GM19240 (cell line): ENCODE measurements around the gene PPP1R11.

Source experiments
- DNase-seq: peaks from one replicate; pipeline ENCODE4 v3.0.0; 2011; ENCODE audit warnings: low spot score; ENCODE audit not compliant: insufficient read length

PPP1R11 gene

DNA sequence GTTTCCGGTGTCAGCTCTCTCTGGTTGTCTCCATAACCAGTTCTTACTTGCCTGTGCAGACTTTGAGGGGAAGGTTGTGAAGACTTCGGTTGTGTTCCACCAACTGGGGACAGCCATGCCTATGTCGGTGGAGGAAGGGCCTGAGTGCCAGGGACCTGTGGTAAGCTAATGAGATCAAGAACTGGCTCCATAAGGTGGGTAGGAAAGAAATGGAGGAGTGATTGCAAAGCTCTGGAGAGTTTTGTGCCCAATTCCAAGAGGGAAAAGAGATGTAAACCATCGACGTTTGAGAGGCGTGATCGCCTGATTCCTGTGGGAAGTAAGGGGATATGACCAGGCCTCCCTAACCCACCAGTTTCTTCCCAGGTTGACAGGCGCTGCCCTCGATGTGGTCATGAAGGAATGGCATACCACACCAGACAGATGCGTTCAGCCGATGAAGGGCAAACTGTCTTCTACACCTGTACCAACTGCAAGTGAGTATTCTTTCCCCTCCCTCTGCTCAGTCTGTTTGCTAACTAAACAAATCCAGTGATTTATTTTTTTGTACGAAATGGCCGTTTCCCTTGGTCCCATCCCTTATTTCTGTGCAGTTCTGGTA is 5.0 kb upstream of the PPP1R11 start:
- DNase-seq: no peak

DNA sequence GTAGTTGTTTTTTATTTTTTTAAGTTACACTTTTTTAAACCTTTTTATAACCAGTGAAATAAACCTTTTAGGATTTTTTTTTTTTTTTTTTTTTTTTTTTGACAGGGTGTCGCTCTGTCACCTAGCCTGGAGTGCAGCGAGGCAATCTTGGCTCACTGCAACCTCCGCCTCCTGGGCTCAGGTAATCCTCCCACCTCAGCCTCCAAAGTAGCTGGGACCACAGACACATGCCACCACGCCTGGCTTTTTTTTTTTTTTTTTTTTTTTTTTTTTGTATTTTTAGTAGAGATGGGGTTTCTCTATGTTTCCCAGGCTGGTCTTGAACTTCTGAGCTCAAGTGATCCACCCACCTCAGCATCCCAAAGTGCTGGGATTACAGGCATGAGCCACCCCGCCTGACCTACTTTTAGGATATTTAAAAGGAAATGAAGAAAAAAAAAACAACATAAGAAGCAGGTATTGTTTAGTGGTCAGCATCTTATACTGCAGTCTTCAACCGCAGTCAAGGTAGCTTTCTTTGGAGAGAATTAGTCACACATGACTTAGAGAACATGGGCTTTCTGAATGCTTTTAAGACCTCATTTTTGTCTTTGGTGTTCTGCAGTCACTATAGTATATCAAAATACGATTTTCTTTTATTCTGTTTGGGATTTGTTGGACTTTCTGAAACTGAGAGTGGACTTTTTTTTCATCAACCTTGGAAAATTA is 4.4 kb upstream of the PPP1R11 start:
- no peak for DNase-seq

DNA sequence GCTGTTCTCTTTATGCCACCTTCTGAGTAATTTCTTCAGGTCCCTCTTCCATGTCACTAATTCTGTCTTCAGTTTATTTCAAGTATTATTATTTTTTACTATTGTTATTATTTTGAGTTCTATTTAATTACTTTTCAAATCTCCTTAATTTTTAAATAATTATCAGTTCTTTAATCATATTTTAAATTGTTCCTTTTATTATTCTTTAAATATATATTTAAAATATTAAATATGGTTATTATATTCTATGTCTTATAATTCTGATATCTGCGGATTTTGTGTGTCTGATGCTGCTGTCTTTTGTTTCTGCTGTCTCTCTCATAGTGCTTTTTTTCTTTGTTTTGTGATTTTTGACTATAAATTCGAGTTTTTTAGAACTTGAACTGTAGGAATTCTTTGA is 3.7 kb upstream of the PPP1R11 start:
- no peak for DNase-seq

DNA sequence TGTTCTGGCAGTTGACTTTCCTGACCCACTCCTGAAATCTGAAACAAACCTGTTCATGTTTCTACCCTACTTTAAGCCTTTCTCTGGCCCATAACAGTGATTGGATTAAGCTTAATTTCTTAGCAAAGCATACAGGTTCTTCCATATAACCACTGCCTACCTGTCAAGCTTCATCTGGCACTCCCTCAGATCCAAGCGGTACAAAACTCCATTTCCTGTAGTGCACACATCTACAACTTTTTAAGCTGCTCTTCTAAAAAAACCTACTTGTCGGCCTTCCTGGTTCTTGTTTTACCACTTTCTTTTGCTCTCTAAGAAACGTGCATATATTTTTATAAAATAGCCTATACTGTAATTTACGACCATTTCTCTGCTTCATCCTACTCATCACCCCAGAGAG is 916 bp upstream of the PPP1R11 start:
- no peak for DNase-seq

DNA sequence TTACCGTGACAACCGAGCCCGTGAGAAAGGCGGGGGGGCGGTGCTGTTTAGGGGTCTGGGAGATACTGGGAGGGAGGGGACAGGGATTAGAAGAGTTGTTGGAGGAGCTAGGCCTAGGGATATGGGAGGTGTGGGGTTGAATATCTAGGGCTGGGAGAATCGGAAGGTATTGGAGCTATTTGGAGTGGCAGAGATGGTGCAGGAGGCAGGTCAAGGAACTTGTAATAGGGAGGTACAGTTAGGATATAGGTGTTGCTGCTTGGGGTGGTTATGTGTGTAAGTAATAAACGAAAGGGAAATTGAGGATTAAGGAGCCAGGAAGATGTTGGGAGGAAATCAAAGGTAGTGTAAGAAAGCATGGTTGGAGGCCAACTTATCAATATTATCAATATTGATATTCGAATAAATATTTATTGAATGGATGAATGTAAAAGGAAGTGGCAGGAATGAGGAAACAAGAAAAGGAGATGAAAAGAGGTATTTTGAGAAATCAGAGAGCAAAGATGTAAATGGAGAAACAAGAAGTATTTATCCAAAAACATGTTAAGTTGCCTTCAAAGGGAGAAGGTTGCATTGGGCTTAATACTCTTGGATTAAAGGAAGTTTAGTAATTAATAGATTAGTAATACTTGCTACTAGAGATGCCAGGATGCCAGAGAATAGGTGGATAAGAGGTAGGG is 602 bp downstream of the PPP1R11 start:
- no peak for DNase-seq

DNA sequence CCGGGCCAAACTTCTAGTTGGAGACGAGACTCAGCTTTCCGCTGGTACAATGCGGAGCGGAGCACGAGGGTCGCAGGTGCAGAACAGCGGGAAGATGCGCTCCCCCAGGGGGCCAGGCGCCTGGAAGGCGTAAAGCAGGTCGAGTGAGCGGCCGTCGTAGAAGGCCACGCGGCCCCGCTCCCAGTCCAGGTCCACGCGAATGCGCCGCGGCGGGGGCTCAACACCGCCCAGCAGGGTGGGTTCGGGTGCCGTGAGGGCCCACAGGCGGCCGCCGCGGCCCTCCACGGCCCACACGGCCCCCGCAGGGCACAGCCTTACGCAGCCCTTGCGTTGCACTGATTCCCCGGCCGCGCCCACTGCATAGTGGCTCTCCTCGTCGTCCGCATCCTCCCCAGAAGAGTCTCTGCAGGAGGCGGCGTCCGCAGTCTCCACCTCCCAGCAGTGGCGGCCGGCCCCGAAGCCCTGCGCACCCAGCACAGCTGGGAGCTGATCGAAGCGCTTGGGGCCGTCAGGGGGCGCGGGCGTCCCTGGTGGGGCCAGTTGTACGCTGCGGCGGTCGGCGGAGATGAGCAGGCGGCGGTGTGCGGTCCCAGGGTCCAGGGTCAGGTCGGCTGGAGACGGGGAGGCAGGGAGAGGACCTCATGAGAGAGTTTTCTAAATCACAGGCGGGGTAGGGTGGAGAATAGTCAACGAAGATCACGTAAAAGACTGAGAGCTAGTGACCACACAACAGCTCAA is 4.3 kb downstream of the PPP1R11 start:
- DNase-seq: no peak

DNA sequence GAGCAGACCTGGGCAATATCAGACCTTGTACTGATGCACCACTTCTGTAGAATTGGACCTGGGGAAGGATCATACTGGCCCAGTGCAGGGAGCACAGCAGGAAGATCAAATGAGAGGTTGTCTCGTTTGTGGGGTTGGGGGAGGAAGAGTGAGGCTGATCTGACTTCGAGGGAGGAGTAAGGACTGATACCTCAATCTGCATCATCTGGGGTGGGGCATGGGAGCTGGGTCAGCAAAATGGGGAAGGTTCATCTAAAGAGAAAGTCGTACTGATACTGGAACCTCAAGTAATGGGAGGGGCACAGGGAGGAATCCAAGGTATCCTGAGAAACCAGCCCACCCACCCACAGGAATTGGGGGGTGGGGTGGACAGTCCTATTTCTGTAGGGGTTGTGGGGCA is 4.9 kb downstream of the PPP1R11 start:
- DNase-seq: no peak

DNA sequence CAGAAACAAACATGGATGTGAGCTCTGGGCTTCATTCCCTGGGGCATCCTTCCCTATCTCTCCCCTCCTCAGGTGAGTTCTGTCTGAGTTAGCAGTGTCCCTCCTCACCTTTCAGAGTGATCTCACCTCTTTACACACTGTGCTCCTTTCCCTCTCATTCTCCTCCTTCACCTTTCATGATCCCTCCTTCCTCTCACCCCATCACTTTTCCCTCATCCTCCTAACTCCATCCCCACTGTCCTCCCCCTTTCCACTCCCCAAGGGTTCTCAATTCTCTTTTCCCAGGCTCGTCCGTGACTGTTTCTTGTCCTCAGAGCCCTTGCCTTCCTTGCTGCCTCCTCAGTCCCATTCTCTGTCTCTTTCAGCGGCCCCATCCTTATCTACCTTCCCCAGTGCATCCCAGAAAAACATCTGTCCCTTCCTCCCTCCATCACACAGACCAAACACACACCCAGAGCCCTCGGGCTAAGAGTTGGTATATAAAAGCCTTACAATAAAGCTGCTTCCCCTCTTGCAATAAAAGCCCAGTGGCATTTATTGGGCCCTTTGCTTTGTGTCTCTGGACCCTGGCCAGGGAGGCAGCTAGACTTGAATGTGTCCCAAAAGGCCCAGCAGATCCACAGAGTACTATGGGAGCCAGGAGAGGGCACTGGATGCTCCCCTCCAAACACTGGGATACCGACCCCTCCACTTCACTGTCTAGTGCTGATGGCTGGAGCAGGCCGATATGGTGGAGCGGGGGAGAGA is 6.7 kb downstream of the PPP1R11 start:
- no peak for DNase-seq

DNA sequence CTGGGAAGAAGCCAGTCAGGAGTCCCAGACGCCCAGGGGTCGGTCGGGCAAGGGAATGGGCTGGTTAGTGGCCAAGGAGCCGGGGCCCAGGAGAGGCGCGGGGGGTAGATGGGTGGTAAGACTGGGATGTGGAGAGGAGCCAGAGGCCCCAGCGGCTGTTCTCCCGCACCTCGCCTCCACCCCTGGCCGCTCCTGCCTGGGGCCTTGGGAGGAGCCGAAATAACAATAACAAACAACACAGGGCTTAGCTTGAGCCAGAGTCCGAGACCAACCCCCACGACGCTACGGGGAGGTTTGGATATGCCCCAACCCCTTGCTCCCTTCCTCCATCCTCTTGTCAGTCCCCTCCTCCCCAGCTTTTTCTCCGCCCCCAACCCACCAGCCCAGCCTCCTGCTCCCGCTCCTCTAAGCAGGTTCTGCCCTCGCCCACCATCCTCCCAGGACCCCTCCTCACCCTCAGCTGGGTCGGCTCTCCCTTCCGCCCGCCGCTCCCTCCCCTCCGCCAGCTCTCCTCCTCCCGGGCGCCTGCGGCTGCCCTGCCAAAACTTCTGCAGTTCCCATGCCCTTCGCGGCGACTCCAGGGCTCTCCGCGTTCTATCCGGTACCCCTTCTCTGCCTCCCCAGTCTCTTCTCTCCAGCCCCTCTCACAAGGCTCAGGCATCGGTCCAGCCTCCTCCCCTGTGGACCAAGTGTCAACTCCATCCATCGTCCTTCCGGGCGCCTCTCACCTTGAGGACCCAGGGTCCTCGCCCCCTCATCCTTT is 7.5 kb downstream of the PPP1R11 start:
- no peak for DNase-seq

DNA sequence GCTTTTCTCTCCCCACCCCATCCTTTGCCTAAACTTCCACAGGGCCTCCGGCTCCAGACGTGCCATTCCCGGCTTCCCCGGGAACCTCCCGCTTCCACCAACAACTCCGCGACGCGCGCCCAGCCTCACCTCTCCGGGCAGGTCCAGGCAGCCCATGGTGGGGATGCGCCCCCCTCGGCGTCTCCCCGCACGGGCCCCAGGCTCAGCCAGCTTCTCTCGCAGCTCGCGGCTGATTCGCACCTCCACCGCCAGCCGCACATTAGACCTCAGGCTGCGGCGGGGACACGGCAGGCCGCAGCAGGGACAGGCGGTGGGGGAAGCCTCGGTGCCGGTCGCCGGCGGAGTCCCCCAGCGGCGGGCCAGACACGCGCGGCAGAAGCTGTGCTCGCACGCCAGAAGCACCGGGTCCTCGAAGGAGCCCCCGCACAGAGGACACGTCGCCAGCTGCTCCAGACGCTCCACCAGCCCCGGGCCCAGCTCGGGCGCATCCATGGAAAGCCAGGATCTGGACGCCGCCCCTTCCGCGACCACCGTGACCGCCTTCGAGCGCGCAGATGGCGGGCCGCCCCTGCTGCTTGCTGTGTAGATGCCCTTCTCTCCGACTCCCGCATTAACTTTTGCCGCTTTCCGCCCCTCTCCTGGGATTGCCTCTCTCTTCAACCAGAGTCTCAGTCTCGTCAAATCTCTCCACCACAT is 8.2 kb downstream of the PPP1R11 start, which contains the start of gene RNF39:
Gene RNF39 (minus strand): TSS at position 676 of the 696 bp plus-strand sequence. CDS start 184 bp downstream, at position 492.
- no peak for DNase-seq

DNA sequence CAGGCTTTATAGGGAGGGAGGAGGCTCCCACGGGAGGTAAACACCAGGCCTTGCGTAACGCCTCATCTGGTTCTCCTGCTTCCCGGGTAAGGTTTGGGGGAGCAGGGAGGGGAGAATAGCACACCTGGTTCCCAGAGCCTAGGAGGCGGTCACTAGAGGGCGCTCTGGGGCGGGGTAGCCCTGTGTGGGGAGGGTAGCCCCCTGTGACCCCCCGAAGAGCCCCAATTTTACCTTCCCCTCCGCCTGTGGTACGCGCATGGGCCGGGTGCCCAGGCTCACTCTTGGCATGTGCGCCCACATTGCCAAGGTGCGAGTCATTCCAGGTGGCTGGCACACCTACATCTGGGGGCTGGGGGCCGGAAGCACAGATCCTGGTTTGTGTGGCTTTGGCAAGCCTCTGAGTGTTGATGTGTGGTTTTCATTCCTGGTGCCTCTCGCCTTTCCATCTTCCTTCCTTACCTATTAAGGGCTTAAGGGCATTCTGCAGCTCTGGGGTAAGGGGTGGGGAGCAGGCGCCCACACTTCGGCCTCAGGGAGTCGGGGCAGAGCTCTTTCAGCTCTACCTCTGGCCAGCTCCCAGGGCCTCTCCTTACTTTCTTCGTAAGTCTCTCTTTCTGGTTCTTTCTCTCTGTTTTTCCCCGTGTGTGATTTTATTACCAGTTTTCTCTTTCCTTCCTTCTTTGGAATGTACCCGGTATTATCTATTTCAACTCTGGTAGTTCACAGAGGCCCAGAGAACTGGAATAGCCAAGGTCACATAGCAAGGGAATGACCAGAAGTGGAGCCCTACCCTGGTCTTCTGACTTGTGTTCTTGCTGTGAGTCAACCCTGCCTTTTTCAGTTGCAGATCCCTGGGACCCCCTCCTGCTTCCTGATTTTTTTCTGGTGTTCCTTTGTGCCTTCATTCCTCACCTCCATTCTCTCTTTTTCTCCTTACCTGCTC is 9.1 kb downstream of the PPP1R11 start:
- no peak for DNase-seq

DNA sequence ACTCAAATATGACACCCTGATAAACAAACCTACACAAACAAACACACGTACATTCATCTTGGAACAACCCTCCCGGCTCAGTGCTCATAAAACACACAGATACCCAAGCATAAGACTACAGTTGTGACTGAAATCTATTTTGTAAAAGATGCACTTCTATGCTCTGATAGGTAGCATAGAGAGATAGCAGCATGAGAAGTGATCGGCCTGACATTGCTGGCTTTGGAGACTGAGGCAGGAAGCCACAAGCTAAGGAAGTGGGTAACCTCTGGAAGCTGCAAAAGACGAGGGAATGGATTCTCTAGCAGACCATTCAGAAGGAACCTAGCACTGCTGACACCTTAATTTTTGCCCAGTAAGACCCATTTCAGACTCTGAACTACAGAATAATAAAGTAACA is 10.2 kb downstream of the PPP1R11 start:
- DNase-seq: no peak

DNA sequence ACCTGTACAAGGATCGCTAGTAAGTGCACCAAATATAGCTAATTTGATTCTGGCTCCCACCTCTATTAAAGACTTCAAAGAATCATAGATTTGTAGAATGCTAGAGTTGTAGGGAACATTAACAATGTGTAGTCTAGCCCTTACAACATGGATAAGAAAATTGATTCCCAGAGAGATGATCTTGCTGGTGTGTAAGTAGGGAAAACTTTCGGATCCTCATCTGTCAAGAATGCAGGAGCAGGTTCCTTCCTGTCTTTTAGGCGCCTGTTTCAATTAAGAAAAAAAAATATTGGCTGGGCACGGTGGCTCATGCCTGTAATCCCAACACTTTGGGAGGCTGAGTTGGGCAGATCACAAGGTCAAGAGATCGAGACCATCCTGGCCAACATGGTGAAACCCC is 20.9 kb downstream of the PPP1R11 start:
- no peak for DNase-seq

DNA sequence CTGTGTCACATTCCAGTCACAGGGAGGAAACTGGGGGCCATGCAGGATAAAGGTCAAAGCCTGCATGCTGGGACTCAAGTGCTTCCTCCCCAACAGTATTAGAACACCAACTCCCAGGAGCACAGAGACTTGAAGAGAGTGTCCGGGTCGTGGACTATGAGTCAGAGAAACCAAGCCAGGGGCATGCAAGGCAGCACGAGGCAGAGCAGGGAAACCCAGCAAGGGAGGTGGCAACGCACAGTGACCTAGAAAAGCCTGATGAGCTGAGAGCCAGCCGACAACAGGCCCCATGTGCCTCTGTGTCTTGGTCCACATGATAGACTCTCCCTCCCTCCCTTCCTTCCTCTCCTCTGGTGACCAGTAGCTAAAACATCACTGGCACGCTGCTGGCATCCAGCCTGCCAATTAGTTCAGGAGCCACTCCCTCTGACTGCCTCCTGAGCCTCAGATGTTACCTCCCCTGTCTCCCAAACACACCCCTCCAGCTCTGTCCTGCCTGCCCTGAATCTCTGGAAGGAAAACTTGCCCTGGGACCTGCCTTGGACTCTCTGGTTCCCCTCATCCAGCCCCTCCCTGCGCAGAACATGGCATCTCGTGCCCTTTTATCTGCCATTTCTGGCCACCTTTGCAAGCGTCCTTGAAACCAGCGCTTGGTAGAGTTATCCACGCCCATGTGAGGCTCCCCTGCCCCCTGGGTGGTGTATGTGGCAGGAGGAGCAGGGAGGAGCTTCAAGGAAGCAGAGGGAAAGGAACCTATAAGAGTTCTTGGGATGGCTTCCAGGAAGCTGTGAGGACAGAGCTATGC is 24.8 kb downstream of the PPP1R11 start:
- no peak for DNase-seq

DNA sequence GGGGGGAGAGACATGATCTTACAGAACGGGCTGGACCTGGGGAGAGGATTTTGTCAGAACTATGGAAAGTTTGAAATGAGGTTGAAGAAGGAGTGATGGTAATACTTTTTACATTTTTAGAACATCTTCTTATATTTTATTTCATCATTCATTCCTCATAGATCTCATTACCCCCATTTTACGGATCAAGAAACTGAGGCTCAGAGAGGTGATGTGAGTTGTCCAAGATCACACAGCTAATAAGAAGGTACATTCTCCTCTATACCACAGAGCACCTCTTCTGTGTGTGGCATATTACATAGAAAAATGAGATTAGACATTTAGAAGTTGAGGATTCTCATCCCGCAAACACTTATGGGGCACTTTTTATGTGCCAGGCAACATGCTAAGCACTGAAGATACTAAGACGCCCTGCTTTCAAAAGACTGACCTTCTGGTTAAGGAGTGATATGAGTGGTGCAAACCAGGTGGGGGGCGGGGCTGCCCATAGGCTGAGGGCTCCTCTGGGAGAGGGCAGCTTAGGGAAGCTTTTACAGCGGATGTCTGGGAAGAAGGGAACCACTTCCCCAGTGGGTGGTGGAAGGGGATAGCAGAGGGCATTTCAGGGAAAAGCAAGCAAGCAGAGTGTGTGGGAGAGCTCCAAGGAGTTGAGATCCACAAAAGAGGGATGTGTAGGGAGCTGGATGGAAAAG is 26.0 kb downstream of the PPP1R11 start:
- DNase-seq: no peak

DNA sequence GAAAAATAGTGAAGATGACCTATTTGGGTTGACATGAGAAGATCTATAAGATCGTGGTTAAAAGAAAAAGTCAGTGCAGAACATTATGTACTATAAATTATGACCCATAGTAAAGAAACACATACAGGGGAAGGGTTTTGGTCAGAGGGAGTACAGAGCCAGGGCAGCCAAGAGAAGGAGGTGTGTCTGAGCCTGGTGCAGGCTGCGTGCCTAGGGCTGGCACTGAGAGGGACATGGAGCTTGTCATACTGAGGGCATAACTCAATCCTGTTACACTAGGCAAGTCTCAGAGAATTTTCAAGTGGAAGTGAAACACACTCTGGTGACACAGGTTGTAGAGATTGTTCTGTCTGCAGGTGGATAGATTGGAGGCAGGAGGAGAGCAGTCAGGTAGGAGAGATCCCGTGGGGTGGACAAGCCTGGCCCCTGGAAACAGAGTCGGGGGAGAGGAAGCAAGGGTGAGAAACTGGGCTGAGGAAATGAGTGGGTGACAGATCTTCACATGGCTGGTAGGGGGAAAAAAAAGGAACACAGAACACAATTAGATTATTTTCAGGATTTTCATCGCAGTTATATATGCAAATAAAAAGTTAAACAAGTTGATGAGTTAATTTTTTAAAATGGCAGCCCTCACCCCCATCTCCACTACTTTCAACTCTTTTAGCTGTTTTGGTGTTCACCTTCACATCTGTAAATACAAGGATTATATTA is 27.1 kb downstream of the PPP1R11 start:
- DNase-seq: no peak

DNA sequence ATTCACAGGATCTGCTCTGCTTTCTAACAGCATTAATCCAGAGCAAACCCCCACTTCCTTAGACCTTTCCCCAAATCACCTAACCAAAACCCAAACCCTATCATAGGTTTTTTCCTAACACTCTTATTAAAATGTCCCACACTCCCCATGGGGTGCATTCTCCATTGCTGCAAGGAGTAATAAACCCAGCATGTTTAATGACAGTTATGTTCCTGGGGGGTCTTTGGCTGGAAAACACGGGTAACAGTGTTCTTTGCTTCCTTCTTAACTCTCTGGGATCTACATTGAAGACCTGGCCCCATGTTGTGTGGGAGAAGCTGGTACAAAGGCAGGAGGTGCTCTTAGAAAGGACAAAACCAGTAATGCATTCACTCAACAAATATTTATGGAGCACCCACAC is 29.8 kb downstream of the PPP1R11 start:
- DNase-seq: no peak
